Activated CD8-positive, alpha-beta T cell treated with anti-CD3 and anti-CD28 coated beads, Interleukin-2, amount 10 ng/mL, durations not matched to agents 7 days and 5 days (primary cell): ENCODE results near the gene TAMALIN. TPM values are rescaled to one million over a fixed set of nuclear protein-coding genes. Genes with fewer than 3 reads are reported as not detected.

Experiments used
- total RNA-seq, 2 experiments: library from RNA; stranded (reverse); gene quantifications; one replicate each; pipeline ENCODE4 v1.2.3, GENCODE V29; 2021

TAMALIN gene
- total RNA-seq, 2 experiments from 2014 or later = 11.0 to 12.5 TPM

Other genes with a start within 250 kb of the TAMALIN start
- under 1 TPM; 0.32 to 0.37 TPM for gene FIGNL2, start 158.2 kb upstream of the TAMALIN start, total RNA-seq
- gene ANKRD33, start 118.8 kb upstream of the TAMALIN start, total RNA-seq = not detected
- not detected for gene ACVRL1, start 99.4 kb upstream of the TAMALIN start, total RNA-seq
- gene ACVR1B, start 55.2 kb upstream of the TAMALIN start, total RNA-seq = 1 to 10 TPM; 7.8 to 8.8 TPM
- gene NR4A1, start 44.5 kb downstream of the TAMALIN start, total RNA-seq = 1 to 10 TPM; 4.3 to 5.6 TPM
- gene ATG101, start 63.0 kb downstream of the TAMALIN start, total RNA-seq = 10 to 100 TPM; 28.8 to 31.1 TPM
- gene SMIM41, start 72.8 kb downstream of the TAMALIN start, total RNA-seq = not detected
- gene KRT80, start 185.1 kb downstream of the TAMALIN start, total RNA-seq = not detected
- 10 to 100 TPM; 14.4 to 14.7 TPM for gene KRT7, start 226.3 kb downstream of the TAMALIN start, total RNA-seq